Eye (tissue), 1 donor: ENCODE results near the gene S100A6.

Source experiments
- DNase-seq: peaks from one replicate; pipeline ENCODE4 v3.0.0-alpha.2; 2015

Gene S100A6

DNA sequence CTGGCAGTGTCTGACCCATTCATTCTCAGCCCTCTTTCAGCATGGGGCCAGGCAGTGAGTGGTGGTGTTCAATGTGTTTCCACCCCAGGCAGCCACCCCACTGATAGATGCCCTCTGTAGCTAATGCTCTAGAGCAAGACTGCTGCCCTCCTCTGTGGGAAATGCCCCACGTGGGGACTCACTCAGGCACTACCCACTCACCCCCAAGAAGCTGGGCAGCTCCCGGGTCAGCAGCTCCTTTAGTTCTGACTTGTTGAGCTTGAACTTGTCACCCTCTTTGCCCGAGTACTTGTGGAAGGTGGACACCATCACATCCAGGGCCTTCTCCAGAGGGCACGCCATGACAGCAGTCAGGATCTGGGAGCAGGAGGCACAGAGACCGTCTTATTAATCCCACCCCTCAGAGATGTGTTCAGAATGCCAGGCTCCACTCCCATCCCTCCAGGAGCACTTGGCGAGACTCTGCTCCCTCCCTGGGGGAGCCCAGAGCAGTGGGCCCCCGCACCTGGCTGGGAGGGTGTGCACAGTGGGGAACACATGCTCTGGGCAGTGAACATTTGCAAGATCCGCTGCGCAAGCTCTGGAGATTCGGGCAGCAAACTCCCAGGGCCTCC lies 8.8 kb upstream of the S100A6 start:
- DNase-seq: no peak

DNA sequence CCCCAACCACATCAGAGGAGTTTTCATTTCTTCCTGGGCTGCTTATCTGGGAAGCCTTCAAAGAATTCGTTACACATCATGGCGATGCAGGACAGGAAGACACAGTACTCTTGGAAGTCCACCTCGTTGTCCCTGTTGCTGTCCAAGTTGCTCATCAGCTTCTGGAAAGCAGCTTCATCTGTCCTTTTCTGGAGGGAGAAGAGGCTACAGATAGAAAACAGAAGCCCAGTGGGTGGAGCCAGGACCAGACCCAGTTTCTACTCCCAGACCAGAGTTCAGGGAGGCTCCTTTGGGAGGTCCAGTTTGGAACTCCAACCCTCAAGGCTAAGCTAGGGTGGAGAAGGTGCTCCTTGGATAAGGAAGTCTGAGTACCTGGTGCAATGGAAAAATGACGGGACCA lies 7.9 kb upstream of the S100A6 start:
- no peak for DNase-seq

GRCh38 chr1:153542956-153543711 lies 7.3 kb upstream of the S100A6 start:
- DNase-seq: no peak

GRCh38 chr1:153541641-153542590 lies 6.1 kb upstream of the S100A6 start:
- no peak for DNase-seq

DNA sequence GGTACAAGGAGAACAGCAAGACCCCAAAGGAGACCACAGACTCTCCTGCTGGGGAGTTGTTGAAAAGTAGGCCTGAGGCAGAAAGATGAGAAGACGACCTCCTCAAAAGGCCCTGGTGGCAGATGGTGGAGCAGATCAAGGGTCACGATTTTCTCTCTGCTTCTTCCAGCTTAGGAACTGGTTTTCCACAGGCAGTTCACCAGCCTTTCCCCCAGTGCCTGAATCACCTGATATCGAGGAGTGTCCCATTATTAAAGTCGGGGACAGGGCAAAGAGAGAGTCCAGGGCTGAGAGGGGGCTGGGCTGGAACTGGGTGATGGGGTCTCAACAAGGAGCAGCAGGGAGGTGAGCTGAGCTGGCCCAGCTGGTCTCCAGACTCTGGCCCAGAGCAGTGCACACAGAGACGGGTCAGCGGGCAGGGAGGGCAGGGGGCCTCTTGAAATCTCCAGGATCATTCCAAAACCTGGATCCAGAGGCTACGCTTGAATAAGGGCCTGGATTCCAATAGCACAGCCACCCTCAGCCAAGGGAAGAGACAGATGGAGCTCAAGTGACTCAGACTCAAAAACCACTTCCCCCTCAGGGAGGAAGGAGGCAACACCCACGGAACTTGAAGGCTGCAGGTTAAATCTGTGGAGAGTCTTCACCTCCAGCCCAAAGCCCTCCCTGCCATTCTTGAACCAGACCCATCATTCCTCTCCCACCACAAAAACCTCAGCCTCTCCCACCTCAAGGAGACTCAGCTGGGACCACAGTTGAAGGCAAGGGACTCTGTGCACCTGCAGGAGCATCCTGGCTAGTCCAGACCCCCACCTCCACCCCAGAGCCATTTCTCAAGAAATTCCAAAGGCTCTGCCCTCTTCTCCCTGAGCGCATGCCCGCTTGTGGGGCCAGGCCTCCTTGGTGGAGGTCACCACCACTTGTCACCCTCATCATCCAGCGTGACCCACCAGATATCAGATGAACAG lies 4.9 kb upstream of the S100A6 start, which contains the start of gene S100A5:
Gene S100A5 (minus strand): TSS at position 541 of the 968 bp plus-strand sequence. CDS start 743 bp downstream, outside the sequence.
- DNase-seq: no peak

GRCh38 chr1:153539395-153540093 lies 3.8 kb upstream of the S100A6 start:
- no peak for DNase-seq

DNA sequence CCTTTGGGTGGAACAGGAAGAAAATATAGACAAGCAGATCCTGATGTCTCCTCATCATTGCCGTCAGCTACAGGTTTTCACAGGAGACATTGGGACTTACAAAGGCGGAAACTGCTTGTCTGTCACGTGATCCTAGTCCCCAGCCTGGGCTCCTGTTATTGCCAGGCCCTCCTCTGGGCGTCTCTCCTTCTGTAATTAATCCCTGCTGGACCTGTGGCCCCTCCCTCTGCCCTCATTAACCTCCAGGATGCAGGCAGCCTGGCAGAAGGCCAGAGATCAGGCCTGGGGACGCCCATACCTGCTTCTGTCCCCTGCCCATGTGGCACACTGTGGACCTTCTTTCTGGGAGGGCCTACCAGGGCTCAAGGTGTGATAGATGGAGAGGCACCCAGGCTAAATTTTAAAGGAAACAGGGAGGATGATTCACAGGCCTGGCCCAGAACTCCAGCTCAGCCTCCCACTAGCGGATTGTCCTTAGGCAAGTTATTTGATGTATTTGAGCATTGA lies 2.6 kb upstream of the S100A6 start:
- DNase-seq: peak; percentile 57

DNA sequence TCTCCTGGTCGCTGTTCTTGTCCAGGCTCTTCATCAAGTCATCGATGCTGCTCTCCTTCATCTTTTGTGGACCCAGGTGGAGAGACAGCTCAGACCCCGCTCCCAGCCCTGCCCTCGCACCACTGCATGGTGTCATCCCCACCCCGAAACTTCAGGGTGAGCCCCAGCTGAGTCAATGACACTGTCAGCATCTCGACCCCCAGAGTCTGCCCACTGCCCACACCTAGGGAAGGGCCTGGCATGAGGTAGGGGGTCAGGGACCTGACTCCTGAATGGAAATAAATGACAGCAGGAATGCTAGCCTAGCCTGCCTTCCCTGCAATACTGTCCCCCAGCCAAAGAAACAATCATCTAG lies 1.6 kb upstream of the S100A6 start:
- no peak for DNase-seq

- no peak for DNase-seq
Measured at GRCh38 chr1:153536671-153537375, 1.0 kb upstream of the S100A6 start.

DNA sequence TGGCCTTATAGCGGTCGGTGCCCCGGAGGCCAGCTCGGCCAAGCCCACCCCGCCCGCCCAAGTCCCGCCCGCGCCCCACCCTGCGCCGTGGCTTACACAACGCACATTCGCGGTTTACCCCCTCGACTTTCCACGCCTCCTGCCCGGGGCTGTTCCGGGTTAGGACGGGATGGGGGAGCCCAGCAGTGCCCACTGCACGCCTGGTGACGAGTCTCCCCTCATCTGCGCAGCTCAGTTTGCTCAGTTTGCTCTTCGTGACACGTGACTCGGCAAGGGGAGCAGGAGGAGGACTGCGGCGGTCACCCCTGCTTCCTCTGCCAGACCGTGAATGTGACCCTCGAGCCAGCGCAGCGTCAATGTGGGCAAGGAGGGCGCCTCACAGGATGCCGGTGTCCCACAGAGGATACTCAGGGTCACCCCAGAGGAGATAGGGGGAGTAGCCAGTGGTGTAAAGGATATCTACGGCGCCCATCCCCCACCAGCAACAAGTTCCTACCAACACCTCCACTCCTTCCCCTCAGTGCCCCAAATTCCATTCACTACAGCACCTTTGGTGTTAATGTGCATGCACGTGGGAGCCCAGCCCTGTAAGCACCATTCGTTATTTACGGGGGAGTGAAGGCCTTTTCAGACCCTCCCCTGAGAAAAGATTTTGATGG lies 350 bp upstream of the S100A6 start:
- DNase-seq: peak; percentile 89

GRCh38 chr1:153534925-153535241 lies 908 bp downstream of the S100A6 start:
- no peak for DNase-seq

GRCh38 chr1:153534226-153534924 lies 1.4 kb downstream of the S100A6 start:
- no peak for DNase-seq

GRCh38 chr1:153533689-153534201 lies 2.0 kb downstream of the S100A6 start:
- DNase-seq: peak; percentile 51

- peak; percentile 94 for DNase-seq
Measured at GRCh38 chr1:153532769-153533599, 2.8 kb downstream of the S100A6 start.

DNA sequence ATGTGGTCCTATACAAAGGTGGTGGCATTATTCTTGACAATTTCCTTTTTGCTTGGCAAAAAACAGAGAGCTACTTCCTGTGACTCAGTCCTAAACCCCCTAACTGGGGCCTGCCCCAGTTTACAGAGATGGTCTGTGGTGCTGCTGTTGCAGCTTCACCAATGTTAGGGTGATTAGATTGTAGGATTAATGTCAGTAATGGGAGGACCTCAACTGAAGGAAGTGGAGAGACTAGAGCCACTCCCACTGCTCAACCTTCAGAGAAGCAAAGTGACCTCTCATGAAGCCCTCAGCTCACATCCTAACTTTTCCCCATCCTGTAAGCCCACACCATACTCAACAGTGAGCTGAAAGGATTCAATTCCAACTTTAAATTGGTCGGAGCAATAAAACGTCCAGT lies 3.6 kb downstream of the S100A6 start:
- DNase-seq: no peak

GRCh38 chr1:153531638-153532037 lies 4.2 kb downstream of the S100A6 start:
- no peak for DNase-seq

- DNase-seq: no peak
Measured at GRCh38 chr1:153527683-153528040, 8.1 kb downstream of the S100A6 start.

DNA sequence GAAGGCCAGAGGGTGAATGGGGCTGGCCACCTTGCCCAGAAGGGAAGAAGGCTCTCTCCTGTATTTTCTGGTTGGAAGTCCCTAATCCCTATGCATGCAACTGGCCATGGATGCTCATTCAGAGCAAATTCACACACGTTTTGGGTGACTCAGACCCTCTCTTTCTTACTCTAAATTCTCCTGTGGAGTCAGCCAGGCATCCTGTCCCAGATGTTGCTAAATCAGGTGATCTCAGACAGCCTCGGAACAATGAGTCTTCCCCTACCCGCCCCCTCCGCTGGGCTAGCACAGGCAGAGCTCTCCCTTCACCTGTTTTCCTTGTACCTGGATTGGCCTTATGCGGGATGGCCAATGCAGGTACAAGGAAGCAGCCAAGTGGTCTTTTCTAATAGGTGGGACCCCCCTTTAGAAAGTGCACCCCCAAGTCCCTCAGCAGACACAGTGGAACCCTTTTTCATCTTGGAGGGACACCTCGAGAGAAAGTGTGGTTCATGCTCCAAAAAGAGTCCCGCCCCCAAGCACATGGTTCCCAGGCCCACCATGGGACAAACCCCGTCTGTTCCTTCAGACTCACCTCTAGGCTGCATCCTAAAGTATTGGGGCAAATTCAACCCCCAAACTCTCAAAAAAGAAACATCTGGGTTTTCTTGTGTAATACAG lies 8.6 kb downstream of the S100A6 start:
- DNase-seq: no peak
